Right lobe of liver (tissue), 6 donors: Measurements from ENCODE around the gene CORT. TPM values are rescaled to one million over a fixed set of nuclear protein-coding genes. Genes with fewer than 3 reads are reported as not detected.
A peak's percentile ranks its signal among the peaks of the same experiment; 100 is the strongest.

Source experiments
- ATAC-seq, 4 donors: fragments of 200-7000 bp; cut with Tn5 transposase; one replicate each; pipeline ENCODE4 v1.9.1; 2020; ENCODE audit warnings: mild to moderate bottlenecking in 4 of 4, moderate library complexity in 4 of 4
- DNase-seq, 3 donors: peaks; one replicate each; pipeline ENCODE4 v3.0.0-alpha.2; 2020
- H3K27ac ChIP-seq, 3 donors: fragments of 200-600 bp; one replicate each; pipeline ENCODE4 v1.8.0; 2022
- H3K27me3 ChIP-seq, 2 donors: fragments of 200-600 bp; one replicate each; pipeline ENCODE4 v1.8.0; 2022
- H3K36me3 ChIP-seq, 4 donors: fragments of 200-600 bp; sonication (generic) in 1 of 4; one replicate each; pipeline versions ENCODE4 v1.5.1 to v1.8.0; 2017 to 2022; ENCODE audit warnings: control low read depth in 1 of 4
- H3K4me1 ChIP-seq, 4 donors: fragments of 200-600 bp; sonication (generic) in 1 of 4; one replicate each; pipeline versions ENCODE4 v1.5.1 to v1.8.0; 2017 to 2022; ENCODE audit warnings: control low read depth in 1 of 4
- H3K4me3 ChIP-seq, 3 donors: fragments of 200-600 bp; one replicate each; pipeline ENCODE4 v1.8.0; 2022
- H3K9me3 ChIP-seq, 4 donors: fragments of 200-600 bp; sonication (generic) in 1 of 4; one replicate each; pipeline versions ENCODE4 v1.5.1 to v1.8.0; 2017 to 2022; ENCODE audit warnings: control low read depth in 1 of 4
- POLR2A ChIP-seq: fragments of 450-650 bp; IDR thresholded peaks from one replicate; pipeline ENCODE4 v1.6.1; 2017; ENCODE audit warnings: antibody characterized with exemption, mild to moderate bottlenecking
- WGBS: methylation state at CpG from one replicate; pipeline ENCODE4 v1.1.6; 2018; ENCODE audit warnings: low coverage, low lambda C conversion rate; ENCODE audit not compliant: insufficient coverage; ENCODE audit errors: missing lambda C conversion rate; 5-methylcytosine and 5-hydroxymethylcytosine counted together
- intact Hi-C, 2 donors: fragments of 100-400 bp; cut with DNase I; formaldehyde crosslinking; loops; one replicate each; pipeline versions ENCODE4 v1.11.2 to v1.14.1; 2022
- long read RNA-seq: library from polyadenylated mRNA; unstranded; transcript quantifications from one replicate; pipeline ENCODE4 v2.0.0, GENCODE V29; 2019
- total RNA-seq, 6 experiments: library from RNA; depleted of rRNA in 2 of 6; stranded (reverse); fragments of >200 nt in 2 of 6; fragmentation: NEBNext Ultra II Directional in 3 of 6; extraction: Animal tissue kit (Norgen Biotek cat#: 25700) in 3 of 6; gene quantifications; one replicate each; pipeline versions ENCODE4 v1.1.0 to v1.2.4, GENCODE V29; 2016 to 2023
- TF ChIP-seq, protein P1 (sequence below), 4 donors: fragments of 200-600 bp in 3 of 4; fragments of 450-650 bp in 1 of 4; IDR thresholded peaks; one replicate each; pipeline versions ENCODE4 v1.5.1 to v1.8.0; 2016 to 2022; ENCODE audit warnings: antibody characterized with exemption in 4 of 4, mild to moderate bottlenecking in 2 of 4
- donor health status: DM: no; HTN: yes; CAD: no.
- donor health status: DM: no; HTN: no; CAD: no.
- donor health status: DM: no; HTN: no; CAD: no.
- donor health status: DM: no; HTN: yes; CAD: no.
- donor health status: DM: no; HTN: yes; CAD: no.

The CORT gene
- total RNA-seq: under 1 TPM in 1 of 6 experiments, not detected in 5; 0.17 TPM
- long read RNA-seq: 0 reads

DNA sequence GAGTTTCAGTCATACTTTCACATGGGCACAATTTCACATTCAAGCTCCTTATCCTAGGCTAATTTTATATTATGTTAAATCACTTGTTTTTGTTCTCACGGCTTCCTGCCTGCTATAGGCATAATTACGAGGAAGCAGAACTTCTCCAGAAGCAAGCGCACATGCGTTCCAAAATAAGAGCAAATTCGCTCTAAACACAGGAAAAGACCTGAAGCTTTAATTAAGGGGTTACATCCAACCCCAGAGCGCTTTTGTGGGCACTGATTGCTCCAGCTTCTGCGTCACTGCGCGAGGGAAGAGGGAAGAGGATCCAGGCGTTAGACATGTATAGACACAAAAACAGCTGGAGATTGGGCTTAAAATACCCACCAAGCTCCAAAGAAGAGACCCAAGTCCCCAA is at the start of gene CORT:
CORT (plus strand) TSS at position 281 of the 400 bp plus-strand sequence. CDS start 193 bp downstream, outside the sequence.
- Histone ChIP-seq H3K4me1 (no peaks in the 10 kb centered on the region), H3K9me3 (no peaks in the 10 kb centered on the region), H3K36me3 (no peaks in the 10 kb centered on the region), H3K27ac (no peak within 1 kb of the TSS), H3K4me3 (no peak within 1 kb of the TSS), H3K27me3 (no peaks in the 10 kb centered on the region)
- TF ChIP-seq, protein P1, sequence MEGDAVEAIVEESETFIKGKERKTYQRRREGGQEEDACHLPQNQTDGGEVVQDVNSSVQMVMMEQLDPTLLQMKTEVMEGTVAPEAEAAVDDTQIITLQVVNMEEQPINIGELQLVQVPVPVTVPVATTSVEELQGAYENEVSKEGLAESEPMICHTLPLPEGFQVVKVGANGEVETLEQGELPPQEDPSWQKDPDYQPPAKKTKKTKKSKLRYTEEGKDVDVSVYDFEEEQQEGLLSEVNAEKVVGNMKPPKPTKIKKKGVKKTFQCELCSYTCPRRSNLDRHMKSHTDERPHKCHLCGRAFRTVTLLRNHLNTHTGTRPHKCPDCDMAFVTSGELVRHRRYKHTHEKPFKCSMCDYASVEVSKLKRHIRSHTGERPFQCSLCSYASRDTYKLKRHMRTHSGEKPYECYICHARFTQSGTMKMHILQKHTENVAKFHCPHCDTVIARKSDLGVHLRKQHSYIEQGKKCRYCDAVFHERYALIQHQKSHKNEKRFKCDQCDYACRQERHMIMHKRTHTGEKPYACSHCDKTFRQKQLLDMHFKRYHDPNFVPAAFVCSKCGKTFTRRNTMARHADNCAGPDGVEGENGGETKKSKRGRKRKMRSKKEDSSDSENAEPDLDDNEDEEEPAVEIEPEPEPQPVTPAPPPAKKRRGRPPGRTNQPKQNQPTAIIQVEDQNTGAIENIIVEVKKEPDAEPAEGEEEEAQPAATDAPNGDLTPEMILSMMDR (IDR thresholded peaks at IDR 0.05): no peak
- no peak for TF ChIP-seq POLR2A
- no peak for DNase-seq
- intact Hi-C loops: no loop called here
- ATAC-seq: no peak
- 85% methylated on average over 10 of the region's 10 CpGs for WGBS

- Histone ChIP-seq H3K4me3 (peak overlapping the region in 1 of 3 donors; percentile 96), H3K27ac (peak overlapping the region in 1 of 3 donors; percentile 94), H3K27me3 (no peaks in the 10 kb centered on the region), H3K4me1 (peaks cover 0 to 21% (median 5%) of the 10 kb centered on the region in 4 donors), H3K36me3 (peaks cover 0 to 46% (median 20%) of the 10 kb centered on the region in 4 donors), H3K9me3 (no peaks in the 10 kb centered on the region)
- no peak for TF ChIP-seq POLR2A
- TF ChIP-seq, protein P1 (IDR thresholded peaks at IDR 0.05): no peak
- DNase-seq (no peak), ATAC-seq (no peak)
- intact Hi-C loops: no loop called here
- 30% methylated on average over 1 of the region's 1 CpG for WGBS
These were observed 48.5 kb upstream of the CORT start for GRCh38 chr1:10401281-10401680.

DNA sequence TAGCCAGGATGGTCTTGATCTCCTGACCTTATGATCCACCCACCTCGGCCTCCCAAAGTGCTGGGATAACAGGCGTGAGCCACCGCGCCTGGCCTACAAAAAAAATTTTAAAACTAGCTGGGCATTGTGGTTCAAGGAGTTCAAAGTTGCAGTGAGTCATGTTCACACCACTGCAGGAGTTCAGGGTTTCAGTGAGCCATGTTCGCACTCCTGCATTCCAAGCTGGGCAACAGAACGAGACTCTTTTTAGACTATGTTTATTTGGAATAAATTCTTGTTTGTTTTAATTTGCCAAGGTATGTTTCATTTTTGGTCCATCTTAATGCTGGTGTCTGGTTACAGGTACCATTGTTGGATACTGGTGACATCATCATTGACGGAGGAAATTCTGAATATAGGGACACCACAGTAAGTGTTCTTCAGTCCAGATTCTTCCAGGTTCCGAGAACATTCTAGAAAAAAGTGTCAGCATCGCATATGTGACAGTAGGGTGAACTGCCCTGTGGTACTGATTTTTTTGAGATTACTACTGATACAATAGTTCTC is 47.0 kb upstream of the CORT start:
- WGBS: 88% methylated on average over 6 of the region's 9 CpGs
- intact Hi-C loops: no loop called here
- no peak for DNase-seq
- no peak for TF ChIP-seq POLR2A
- TF ChIP-seq, protein P1 (IDR thresholded peaks at IDR 0.05): no peak
- H3K27me3 ChIP-seq: no peaks in the 10 kb centered on the region
- H3K4me3 ChIP-seq: no peak overlapping the region
- H3K4me1 ChIP-seq: peaks cover 0 to 19% (median 5%) of the 10 kb centered on the region in 4 donors
- no peak overlapping the region for H3K27ac ChIP-seq
- no peaks in the 10 kb centered on the region for H3K9me3 ChIP-seq
- peaks cover 0 to 61% (median 27%) of the 10 kb centered on the region in 4 donors for H3K36me3 ChIP-seq
- ATAC-seq: no peak

DNA sequence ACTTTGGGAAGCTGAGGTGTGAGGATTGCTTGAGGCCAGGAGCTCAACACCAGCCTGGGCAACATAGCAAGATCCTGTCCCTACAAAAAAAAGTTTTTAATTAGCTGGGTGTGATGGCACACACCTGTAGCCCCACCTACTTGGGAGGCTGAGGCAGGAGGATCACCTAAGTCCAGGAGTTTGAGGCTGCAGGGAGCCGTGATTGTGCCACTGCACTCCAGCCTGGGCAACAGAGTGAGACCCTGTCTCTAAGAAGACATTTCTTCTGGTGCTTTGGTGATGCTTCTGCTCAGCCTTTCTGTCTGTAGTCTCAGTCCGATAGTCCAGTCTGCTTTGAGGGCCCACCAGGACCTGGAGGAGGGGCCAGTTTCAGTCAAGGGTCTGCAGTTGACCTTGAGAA is 42.6 kb upstream of the CORT start:
- no peak overlapping the region for H3K4me3 ChIP-seq
- H3K9me3 ChIP-seq: no peaks in the 10 kb centered on the region
- TF ChIP-seq POLR2A: no peak
- TF ChIP-seq, protein P1 (IDR thresholded peaks at IDR 0.05): no peak
- DNase-seq: peak in 1 of 3 donors; percentile 13
- intact Hi-C loops: no loop called here
- no peak for ATAC-seq
- H3K36me3 ChIP-seq: peaks cover 5 to 100% (median 47%) of the 10 kb centered on the region in 4 donors
- no peak overlapping the region for H3K27ac ChIP-seq
- 100% methylated on average over 1 of the region's 2 CpGs for WGBS
- no peaks in the 10 kb centered on the region for H3K27me3 ChIP-seq
- no peaks in the 10 kb centered on the region for H3K4me1 ChIP-seq
